Activated CD8-positive, alpha-beta memory T cell treated with anti-CD3 and anti-CD28 coated beads for 36 hours (primary cell): ENCODE measurements around the gene MRPL38. TPM values are rescaled to one million over a fixed set of nuclear protein-coding genes. Genes with fewer than 3 reads are reported as not detected.
"Not testable (repeated sequence)": the region's sequence is repeated elsewhere in the genome, so short reads cannot be mapped to it uniquely, and the experiment has no call there.

ENCODE experiments used
- CTCF ChIA-PET: fragments of 350-600 bp; sonication (Branson Sonifier 250); formaldehyde crosslinking; loops from one replicate; lab custom pipeline; 2021; ENCODE audit warnings: antibody characterized with exemption; lab: Charles Lee
- POLR2A ChIA-PET: fragments of 350-600 bp; sonication (Branson Sonifier 250); formaldehyde crosslinking; loops from one replicate; lab custom pipeline; 2021; ENCODE audit warnings: antibody characterized with exemption; lab: Charles Lee
- total RNA-seq, 2 experiments: library from RNA; stranded (reverse); gene quantifications; one replicate each; pipeline ENCODE4 v1.2.3, GENCODE V29; 2021

MRPL38 gene
- total RNA-seq, 2 experiments from 2014 or later, result 162 to 166 TPM

DNA sequence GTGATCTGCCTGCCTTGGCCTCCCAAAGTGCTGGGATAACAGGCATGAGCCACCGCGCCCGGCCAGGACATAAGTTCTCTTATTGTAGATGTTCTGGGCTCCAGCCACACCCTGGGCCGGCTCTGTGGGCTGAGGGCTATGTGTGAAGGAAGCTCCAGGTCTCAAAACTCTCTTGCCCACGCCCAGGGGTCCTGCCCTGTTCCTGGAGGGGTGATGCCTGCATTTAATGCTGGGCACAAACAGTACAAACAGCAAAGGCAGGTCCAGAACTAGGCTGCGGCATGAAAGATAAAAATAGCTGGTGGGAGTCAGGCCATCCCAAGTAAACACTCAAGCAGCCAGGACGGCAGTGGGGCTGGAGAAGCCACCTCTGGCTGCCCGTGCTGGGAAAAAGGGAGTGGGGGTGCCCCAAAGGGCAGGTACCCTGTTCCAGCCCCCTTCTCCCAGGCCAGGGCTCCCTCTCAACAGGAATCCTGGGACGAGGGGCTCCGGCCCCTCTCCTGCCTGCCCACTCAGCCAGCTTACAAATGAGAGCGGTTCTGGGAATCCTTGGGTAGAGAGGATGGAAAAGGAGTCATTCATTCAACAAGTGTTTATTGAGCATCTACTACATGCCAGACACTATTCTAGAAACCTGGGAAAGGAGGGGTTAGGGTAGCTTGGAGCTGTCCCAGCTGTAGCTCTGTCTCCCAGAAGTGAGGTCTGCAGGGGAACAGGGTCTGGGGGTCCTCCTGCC, 30.9 kb downstream of the MRPL38 start:
- POLR2A ChIA-PET, result interaction anchor here (0.6 to 1.0 kb wide), 2 partner anchors 9 to 233 kb away, joined by 4 to 8 read pairs; no protein-coding TSS in a partner anchor
- CTCF ChIA-PET, result interaction anchor here (1.3 to 8.2 kb wide), 3 partner anchors 11 to 27 kb away, joined by 3 to 62 read pairs (median 3); partner anchors contain the start of gene TRIM65

- POLR2A ChIA-PET, result interaction anchor here (1.0 kb wide), 1 partner anchor 8 kb away, joined by 4 read pairs; no protein-coding TSS in a partner anchor
- CTCF ChIA-PET, result interaction anchor here (1.0 to 8.2 kb wide), 4 partner anchors 10 to 119 kb away, joined by 3 to 62 read pairs (median 4); partner anchors contain the start of gene TRIM65
Observed at GRCh38 chr17:75872434-75873351, 32.0 kb downstream of the MRPL38 start.

DNA sequence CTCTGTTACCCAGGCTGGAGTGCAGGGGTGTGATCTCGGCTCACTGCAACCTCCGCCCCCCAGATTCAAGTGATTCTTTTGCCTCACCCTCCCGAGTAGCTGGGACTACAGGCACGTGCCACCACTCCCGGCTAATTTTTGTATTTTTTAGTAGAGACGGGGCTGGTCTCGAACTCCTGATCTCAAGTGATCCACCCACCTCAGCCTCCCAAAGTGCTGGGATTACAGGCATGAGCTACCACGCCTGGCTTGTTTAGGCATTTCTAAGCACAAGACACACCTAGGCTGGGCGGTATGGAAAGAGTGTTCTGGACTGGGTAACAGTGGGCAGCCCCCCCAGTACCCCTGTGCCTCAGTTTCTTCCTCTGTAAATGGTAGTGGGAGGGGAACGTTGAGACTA, 34.5 kb downstream of the MRPL38 start:
- POLR2A ChIA-PET, CTCF ChIA-PET: not testable (repeated sequence)

- CTCF ChIA-PET, result no interaction called here
- POLR2A ChIA-PET, result no interaction called here
Observed at GRCh38 chr17:75869282-75870141, 35.2 kb downstream of the MRPL38 start.

- POLR2A ChIA-PET, result not testable (repeated sequence)
- CTCF ChIA-PET, result interaction anchor here (1.8 kb wide), 1 partner anchor 13 kb away, joined by 6 read pairs; no protein-coding TSS in a partner anchor
Observed at GRCh38 chr17:75868730-75869281, 35.9 kb downstream of the MRPL38 start.

DNA sequence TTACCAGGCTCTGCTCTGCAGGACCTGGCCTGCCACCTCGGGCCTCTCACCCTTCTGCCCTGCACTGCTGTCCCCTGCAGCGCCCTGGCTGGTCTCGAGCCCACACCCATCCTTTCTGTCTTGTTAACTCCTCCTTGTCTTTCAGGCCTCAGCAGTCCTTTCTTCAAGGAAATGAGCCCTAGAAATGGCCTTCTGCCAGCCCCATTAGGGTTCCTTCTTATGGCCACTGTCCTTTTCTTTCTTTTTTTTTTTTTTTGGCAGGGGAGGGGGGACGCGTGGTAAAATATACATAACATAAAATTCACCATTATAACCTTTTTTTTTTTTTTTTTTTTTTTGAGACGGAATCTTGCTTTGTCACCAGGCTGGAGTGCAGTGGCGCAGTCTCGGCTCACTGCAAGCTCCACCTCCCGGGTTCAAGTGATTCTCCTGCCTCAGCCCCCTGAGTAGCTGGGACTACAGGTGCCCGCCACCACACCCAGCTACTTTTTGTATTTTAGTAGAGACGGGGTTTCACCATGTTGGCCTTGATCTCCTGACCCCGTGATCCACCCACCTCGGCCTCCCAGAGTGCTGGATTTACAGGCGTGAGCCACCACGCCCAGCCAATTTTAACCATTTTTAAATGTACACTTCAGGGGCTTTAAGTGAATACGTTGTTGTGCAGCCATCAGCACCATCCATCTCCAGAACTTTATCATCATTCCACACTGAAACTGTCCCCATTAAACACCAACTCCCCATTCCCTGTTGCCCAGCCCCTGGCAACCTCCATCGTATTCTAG, 39.1 kb downstream of the MRPL38 start:
- ChIA-PET POLR2A (interaction anchor here (0.6 to 1.8 kb wide), 4 partner anchors 7 to 254 kb away, joined by 3 to 16 read pairs (median 4); partner anchors contain the start of gene WBP2), CTCF (interaction anchor here (0.6 to 5.3 kb wide), 6 partner anchors 10 to 199 kb away, joined by 3 to 62 read pairs (median 4); partner anchors contain the start of genes MRPL38, TRIM47 and WBP2)

GRCh38 chr17:75864887-75865286, 39.8 kb downstream of the MRPL38 start:
- POLR2A ChIA-PET, result interaction anchor here (1.0 to 1.8 kb wide), 3 partner anchors 8 to 11 kb away, joined by 4 to 16 read pairs (median 4); partner anchors contain the start of gene WBP2
- CTCF ChIA-PET, result interaction anchor here (0.6 to 5.3 kb wide), 5 partner anchors 9 to 200 kb away, joined by 3 to 62 read pairs (median 4); partner anchors contain the start of genes MRPL38, TRIM47 and WBP2

DNA sequence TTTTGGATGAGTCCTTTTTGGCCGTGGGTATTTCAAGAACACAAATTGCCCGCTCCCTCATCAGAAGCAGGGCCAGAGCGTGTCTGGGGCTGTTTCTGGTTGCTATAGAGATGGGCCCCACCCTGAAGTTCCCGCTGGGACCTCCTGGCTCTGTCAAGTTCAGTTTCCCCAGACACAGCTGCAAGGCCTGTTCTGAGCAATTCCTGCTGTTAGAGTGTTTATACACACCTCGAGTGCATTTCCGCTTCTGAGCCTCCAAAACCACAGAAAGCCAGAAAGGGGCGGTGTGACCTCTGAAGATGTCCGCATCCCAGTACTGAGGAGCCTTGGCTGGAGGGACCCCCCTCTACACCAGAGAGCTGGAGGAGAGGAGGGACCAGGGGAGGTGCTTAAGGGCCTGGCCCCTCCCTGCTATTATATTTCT, 40.2 kb downstream of the MRPL38 start:
- ChIA-PET POLR2A (interaction anchor here (1.0 to 1.8 kb wide), 3 partner anchors 9 to 12 kb away, joined by 4 to 16 read pairs (median 4); partner anchors contain the start of gene WBP2), CTCF (interaction anchor here (0.8 to 5.3 kb wide), 5 partner anchors 9 to 40 kb away, joined by 3 to 62 read pairs (median 4); partner anchors contain the start of genes MRPL38, TRIM47 and WBP2)

GRCh38 chr17:75861927-75862317, 42.8 kb downstream of the MRPL38 start:
- ChIA-PET POLR2A (interaction anchor here (0.6 kb wide), 1 partner anchor 23 kb away, joined by 4 read pairs; no protein-coding TSS in a partner anchor), CTCF (interaction anchor here (1.2 to 5.3 kb wide), 8 partner anchors 12 to 108 kb away, joined by 3 to 62 read pairs (median 4); partner anchors contain the start of genes TRIM47, TRIM65 and UNK)

DNA sequence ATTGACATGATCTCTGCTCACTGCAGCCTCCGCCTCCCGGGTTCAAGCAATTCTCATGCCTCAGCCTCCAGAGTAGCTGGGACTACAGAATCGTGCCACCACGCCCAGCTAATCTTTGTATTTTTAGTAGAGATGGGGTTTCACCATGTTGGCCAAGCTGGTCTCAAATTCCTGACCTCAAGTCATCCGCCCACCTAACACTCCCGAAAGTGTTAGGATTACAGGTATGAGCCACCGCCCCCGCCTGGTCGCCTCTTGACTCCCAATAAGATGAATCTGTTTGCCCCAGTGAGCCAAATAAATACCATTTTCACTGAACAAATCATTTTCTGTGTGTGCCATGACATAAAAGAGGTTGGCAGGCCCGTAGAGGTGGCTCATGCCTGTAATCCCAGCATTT, 45.3 kb downstream of the MRPL38 start:
- POLR2A ChIA-PET, result not testable (repeated sequence)
- CTCF ChIA-PET, result interaction anchor here (1.4 to 1.5 kb wide), 2 partner anchors 10 to 155 kb away, joined by 3 to 4 read pairs; no protein-coding TSS in a partner anchor

DNA sequence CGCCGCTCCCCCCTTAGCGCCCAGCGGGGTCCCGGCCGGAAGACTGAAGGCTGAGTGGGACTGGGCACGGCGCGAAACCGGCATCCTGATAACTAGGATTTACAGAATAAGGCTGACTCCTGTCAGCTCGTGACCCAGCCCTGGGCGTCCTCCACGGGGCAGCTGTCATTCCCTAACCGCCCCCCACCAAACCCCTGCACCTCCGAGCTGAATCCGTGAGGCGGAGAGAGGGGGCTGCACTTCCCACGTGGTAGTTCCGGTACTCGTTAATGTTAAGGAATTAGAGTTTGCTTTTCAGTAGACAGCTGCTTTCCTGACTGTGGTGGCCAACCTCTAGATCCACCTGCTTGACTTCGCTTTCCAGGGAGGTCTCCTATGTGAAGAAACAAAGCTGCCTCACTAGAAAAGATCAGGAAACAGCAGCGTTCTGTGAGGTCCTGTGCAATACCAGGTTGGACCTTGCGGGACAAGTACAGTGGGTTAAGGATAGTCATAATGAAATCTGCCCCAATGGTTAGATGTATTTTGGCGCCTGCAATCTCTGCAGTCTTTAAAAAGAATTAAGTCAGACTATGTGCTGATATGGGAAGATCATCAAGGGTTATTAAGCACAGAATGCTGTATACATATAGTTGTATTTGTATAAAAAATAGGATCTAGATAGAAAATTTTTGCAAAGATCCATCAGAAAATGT, 48.5 kb downstream of the MRPL38 start:
- ChIA-PET CTCF (interaction anchor here (0.6 to 4.2 kb wide), 9 partner anchors 9 to 265 kb away, joined by 3 to 23 read pairs (median 5); partner anchors contain the start of genes MRPL38, TRIM65 and UNC13D), POLR2A (interaction anchor here (0.6 to 2.9 kb wide), 14 partner anchors 8 to 148 kb away, joined by 3 to 19 read pairs (median 5); partner anchors contain the start of genes GALK1 and TRIM65)

DNA sequence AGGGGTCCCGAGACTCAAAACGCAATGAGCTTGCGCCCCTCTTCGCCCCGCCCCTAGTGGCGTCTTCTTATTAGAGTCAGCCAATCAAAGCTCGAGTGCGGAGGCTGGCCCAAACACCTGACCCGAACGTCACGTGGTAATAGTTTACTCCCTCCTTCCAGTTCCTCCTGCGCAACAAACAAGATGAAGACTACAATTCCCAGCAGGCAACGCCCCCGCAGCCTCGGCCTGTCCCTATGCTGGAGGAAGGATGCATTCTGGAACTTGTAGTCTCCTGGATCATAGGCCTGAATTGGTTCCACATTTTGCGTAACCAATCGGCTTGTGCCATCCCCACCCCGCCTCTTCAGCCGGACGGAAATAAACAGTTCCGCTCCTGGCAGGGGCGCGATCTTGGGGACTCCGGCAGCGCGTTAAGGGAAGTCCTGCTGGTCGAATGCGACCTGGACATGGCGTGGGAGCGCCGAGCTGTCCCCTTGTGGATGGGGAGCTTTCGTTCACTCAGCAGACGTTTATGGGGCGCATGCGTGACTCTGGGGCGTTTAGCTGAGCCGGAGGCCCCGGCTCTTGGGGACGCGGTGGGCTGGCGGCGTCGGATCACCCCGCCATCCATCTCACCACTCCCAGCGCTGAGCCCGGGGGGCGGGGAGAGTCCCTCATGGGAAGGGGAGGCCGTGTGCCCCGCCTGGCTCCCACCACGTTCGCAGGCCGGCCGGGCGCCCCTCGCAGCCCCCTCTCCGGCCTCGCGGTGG, 49.2 kb downstream of the MRPL38 start, which contains the start of gene WBP2:
WBP2 (minus strand) TSS at position 26 of the 752 bp plus-strand sequence. CDS start 38 bp downstream, outside the sequence.
- POLR2A ChIA-PET, result interaction anchor here (0.5 to 2.9 kb wide), 21 partner anchors 9 to 821 kb away, joined by 3 to 19 read pairs (median 4); partner anchors contain the start of genes GALK1, ITGB4 and TRIM65
- CTCF ChIA-PET, result interaction anchor here (0.6 to 4.2 kb wide), 13 partner anchors 8 to 266 kb away, joined by 3 to 23 read pairs (median 4); partner anchors contain the start of genes MRPL38, TRIM65 and UNC13D

- POLR2A ChIA-PET, result interaction anchor here (0.6 to 2.9 kb wide), 18 partner anchors 9 to 821 kb away, joined by 3 to 19 read pairs (median 4); partner anchors contain the start of genes GALK1, ITGB4 and TRIM65
- CTCF ChIA-PET, result interaction anchor here (0.6 to 4.2 kb wide), 10 partner anchors 8 to 91 kb away, joined by 3 to 23 read pairs (median 4); partner anchors contain the start of genes MRPL38, TRIM65 and UNC13D
Observed at GRCh38 chr17:75854881-75855309, 49.8 kb downstream of the MRPL38 start.

DNA sequence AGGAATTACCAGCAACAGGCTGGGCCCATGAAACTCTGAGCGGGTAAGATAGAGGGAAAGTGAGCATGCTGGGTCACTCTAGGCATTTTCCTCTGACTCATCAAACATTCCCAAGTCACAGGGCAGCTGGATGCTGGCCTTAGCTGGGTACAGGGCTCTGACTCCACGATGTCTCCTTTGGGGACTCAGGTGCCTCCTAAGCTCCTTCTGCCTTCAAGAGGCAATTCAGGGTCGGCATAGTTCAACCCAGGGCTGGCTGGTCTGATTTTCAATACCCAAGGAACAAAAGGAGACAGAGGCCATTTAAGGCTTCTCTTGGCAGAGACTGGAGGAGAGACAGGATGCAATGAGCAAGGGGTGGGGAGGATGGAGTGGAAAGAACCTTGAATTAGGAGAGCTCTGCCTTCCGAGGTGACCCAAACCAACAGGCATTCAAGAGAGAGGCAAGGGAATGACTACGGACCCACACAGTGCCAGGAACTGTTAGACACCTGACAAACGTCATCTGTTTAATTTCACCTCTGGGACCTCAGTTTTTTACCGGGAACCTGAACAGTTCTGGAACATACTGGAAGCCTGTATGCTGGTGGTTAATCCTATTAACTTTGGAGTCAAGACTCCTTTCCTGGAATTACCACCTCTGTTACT, 50.5 kb downstream of the MRPL38 start:
- ChIA-PET POLR2A (interaction anchor here (0.7 to 2.9 kb wide), 8 partner anchors 8 to 78 kb away, joined by 3 to 19 read pairs (median 8); partner anchors contain the start of gene TRIM65), CTCF (interaction anchor here (0.6 to 4.2 kb wide), 4 partner anchors 9 to 509 kb away, joined by 3 to 23 read pairs (median 6); partner anchors contain the start of genes MRPL38 and UNC13D)
